Activated T-cell treated with anti-CD3 and anti-CD28 coated beads, Interleukin-2, amount 50 U/mL, for 1 hour (primary cell): Measurements from ENCODE around the gene CACNA1S.

Experiments
- DNase-seq: peaks from one replicate; pipeline ENCODE4 v3.0.0-alpha.2; 2020

Gene CACNA1S

GRCh38 chr1:201140235-201140940, 28.2 kb upstream of the CACNA1S start:
- no peak for DNase-seq

- no peak for DNase-seq
Observed at GRCh38 chr1:201139756-201140155, 27.5 kb upstream of the CACNA1S start.

GRCh38 chr1:201139306-201139705, 27.1 kb upstream of the CACNA1S start:
- no peak for DNase-seq

GRCh38 chr1:201138311-201138840, 26.1 kb upstream of the CACNA1S start:
- no peak for DNase-seq

GRCh38 chr1:201137579-201138310, 25.5 kb upstream of the CACNA1S start:
- no peak for DNase-seq

- DNase-seq, result no peak
Observed at GRCh38 chr1:201137024-201137392, 24.8 kb upstream of the CACNA1S start.

GRCh38 chr1:201136355-201137023, 24.3 kb upstream of the CACNA1S start:
- no peak for DNase-seq

- no peak for DNase-seq
Observed at GRCh38 chr1:201134405-201134804, 22.2 kb upstream of the CACNA1S start.

GRCh38 chr1:201131398-201131797, 19.2 kb upstream of the CACNA1S start:
- DNase-seq, result no peak

- no peak for DNase-seq
Observed at GRCh38 chr1:201128962-201129361, 16.7 kb upstream of the CACNA1S start.

GRCh38 chr1:201128476-201128875, 16.2 kb upstream of the CACNA1S start:
- no peak for DNase-seq

- no peak for DNase-seq
Observed at GRCh38 chr1:201127755-201128455, 15.7 kb upstream of the CACNA1S start.

- no peak for DNase-seq
Observed at GRCh38 chr1:201126832-201127754, 14.9 kb upstream of the CACNA1S start, which contains the start of gene ASCL5. Gene ASCL5 (minus strand): TSS chr1:201127184. CDS start chr1:201115372, 11,812 bp downstream.

GRCh38 chr1:201126463-201126831, 14.2 kb upstream of the CACNA1S start:
- DNase-seq, result no peak

- DNase-seq, result no peak
Observed at GRCh38 chr1:201125800-201126199, 13.6 kb upstream of the CACNA1S start.

- no peak for DNase-seq
Observed at GRCh38 chr1:201125019-201125418, 12.8 kb upstream of the CACNA1S start.

- DNase-seq, result no peak
Observed at GRCh38 chr1:201123866-201124265, 11.6 kb upstream of the CACNA1S start.

GRCh38 chr1:201122321-201122957, 10.2 kb upstream of the CACNA1S start:
- no peak for DNase-seq

- DNase-seq, result peak; percentile 59
Observed at GRCh38 chr1:201119206-201120197, 7.3 kb upstream of the CACNA1S start.

GRCh38 chr1:201116091-201116490, 3.9 kb upstream of the CACNA1S start:
- DNase-seq, result no peak
